GM10266 (cell line): ENCODE data around the gene FAM133A.
A peak's percentile ranks its signal among the peaks of the same experiment; 100 is the strongest.

Experiments used
- DNase-seq: peaks from one replicate; pipeline ENCODE4 v3.0.0; 2012; ENCODE audit errors: extremely low spot score
- TF ChIP-seq, protein P1 (sequence below): IDR thresholded peaks from 2 replicates; pipeline ENCODE4 v1.5.1; 2012; ENCODE audit warnings: mild to moderate bottlenecking, low read depth; ENCODE audit not compliant: control insufficient read depth, insufficient read depth; ENCODE audit errors: missing control alignments

The FAM133A gene

DNA sequence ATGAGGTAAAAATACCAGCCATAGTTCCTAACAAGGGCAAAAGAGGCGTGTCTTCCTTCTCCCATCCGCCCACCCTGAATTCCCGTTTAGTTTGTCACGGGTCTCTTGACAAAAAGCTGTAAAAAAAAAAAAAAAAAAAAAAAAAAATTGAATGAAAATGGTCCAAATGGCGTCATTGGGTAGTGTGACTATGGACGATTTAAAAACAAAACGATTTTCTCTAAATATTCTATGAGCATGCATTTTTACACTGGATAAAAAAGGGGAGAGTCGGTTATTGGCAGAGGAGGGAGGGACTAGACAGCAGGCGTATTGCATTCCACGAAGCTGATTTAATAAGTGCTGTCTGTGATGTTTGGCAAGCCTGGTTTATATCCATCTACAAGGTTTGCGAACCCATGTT lies at the start of gene FAM133A:
FAM133A (plus strand) TSS at position 338 of the 403 bp plus-strand sequence. CDS start 35,214 bp downstream, outside the sequence.
- no peak for DNase-seq
- TF ChIP-seq, protein P1, sequence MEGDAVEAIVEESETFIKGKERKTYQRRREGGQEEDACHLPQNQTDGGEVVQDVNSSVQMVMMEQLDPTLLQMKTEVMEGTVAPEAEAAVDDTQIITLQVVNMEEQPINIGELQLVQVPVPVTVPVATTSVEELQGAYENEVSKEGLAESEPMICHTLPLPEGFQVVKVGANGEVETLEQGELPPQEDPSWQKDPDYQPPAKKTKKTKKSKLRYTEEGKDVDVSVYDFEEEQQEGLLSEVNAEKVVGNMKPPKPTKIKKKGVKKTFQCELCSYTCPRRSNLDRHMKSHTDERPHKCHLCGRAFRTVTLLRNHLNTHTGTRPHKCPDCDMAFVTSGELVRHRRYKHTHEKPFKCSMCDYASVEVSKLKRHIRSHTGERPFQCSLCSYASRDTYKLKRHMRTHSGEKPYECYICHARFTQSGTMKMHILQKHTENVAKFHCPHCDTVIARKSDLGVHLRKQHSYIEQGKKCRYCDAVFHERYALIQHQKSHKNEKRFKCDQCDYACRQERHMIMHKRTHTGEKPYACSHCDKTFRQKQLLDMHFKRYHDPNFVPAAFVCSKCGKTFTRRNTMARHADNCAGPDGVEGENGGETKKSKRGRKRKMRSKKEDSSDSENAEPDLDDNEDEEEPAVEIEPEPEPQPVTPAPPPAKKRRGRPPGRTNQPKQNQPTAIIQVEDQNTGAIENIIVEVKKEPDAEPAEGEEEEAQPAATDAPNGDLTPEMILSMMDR, result no peak

DNA sequence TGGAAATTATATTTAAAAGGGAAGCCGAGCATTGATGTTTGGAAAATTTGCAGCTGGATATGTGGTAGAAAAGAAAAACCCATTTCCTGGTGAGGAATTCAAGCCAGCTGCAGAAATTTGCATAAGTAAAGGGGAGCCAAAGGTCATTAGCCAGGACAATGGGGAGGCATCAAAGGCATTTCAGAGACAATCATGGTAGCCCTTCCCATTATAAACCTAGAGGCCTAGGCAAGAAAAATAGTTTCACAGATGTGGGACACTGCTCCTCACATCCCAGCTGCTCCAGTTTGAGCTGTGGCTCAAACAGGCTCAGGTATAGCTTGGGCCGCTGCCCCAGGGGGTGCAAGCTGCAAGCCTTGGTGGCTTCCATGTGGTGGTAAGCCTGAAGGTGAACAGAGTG lies 36.4 kb upstream of the FAM133A start:
- TF ChIP-seq, protein P1, result no peak
- DNase-seq, result no peak

DNA sequence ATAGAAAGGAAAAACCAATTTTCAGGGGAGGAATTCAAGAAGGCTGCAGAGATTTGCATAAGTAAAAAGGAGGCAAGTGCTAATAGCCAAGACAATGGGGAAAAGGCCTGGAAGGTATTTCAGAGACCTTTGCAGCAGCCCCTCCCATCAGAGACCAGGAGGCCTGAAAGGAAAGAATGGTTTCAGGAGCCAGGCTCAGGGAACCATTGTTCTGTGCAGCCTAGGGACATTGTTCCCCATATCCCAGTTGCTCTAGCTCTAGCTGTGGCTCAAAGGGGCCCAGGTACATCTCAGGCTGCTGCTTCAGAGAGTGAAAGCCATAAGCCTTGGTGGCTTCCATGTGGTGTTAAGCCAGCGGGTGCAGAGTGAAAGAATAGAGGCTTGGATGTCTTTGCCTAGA lies 24.6 kb upstream of the FAM133A start:
- no peak for DNase-seq
- TF ChIP-seq, protein P1, result no peak

DNA sequence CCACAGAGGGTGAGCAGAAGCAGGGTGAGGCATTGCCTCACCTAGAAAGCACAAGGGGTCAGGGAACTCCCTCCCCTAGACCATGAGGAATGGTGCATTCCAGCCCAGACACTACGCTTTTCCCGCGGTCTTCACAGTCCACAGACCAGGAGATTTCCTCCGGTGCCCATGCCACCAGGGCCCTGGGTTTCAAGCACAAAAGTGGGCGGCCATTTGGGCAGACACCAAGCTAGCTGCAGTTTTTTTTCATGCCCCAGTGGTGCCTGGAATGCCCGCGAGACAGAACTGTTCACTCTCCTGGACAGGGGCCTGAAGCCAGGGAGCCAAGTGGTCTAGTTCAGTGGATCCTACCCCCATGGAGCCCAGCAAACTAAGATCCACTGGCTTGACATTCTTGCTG lies 13.4 kb upstream of the FAM133A start:
- TF ChIP-seq, protein P1, result no peak
- no peak for DNase-seq

DNA sequence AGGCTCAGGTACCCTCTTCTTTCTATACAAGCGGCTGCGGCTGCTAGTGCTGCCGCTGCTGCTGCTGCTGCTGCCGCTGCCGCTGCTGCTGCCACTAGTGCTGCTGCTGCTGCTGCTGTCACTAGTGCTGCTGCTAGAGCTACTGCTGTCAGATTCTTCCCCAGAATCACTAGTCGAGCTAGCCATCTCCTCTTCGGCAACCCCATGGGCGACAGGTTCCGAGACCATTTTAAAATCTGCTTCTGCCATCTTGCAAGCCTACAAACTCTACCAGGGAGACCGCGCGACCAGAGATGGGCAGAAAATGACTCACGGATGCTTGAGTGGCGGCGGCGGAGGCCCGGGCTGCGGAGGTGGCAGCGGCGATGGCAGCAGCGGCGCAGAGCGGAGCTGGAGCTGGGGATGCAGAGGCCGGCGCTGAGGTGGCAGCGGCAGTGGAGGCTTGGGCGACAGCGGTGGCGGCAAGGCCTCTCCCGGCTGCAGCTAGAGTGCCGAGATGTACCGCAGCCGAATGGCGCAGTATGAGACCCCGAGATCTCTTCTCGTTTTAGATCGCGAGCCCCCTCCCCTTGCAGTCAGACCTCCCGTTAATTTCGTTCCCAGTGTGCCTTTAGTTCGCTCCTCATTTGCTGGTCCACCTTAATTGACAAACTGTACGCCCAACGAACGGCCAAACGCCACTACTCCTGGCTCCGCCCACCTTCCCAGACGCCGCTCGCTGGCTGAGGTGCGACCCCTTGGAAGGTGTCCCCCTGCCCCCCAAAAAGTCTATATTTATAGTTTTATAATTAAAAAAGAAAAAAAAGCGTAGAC lies 744 bp upstream of the FAM133A start, which contains the start of gene NAP1L3:
NAP1L3 (minus strand) TSS at position 523 of the 813 bp plus-strand sequence; CDS start at position 249, 274 bp downstream.
- TF ChIP-seq, protein P1, result no peak
- DNase-seq, result peak; percentile 10

DNA sequence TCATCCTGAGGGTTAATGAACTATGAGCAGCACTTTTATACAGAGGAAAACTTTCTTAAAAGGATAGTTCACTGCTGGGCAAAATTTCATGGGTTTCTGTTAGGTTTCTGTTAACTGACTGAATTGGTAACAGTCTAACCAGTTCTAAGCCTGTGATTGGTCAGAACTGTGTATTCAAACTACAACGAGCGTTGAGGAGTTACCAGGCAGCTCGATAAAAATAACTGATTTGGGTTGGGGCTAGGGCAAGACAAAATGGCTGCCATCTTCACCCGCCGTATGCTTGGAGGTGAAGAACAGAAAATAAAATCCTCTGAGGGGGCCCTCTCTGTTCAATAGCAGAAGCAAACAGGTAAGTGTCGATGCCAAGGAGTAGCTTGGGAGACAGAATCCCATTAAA lies 22.0 kb downstream of the FAM133A start:
- DNase-seq, result no peak

More for the DNA sequence above, 22.0 kb downstream of the FAM133A start:
- TF ChIP-seq, protein P1, result no peak
